HUES6 (cell line): ENCODE results near the gene ZCCHC14.

Experiments
- H3K27ac ChIP-seq: 2 replicates; pipeline ENCODE4 v1.7.0; 2013; ENCODE audit warnings: low read depth, mild to moderate bottlenecking, low read length, inconsistent platforms
- H3K27me3 ChIP-seq: 2 replicates; pipeline ENCODE4 v1.6.1; 2013; ENCODE audit warnings: low read length; ENCODE audit not compliant: control insufficient read depth, insufficient read depth
- H3K36me3 ChIP-seq: 2 replicates; pipeline ENCODE4 v1.6.1; 2013; ENCODE audit warnings: low read length; ENCODE audit not compliant: control insufficient read depth, insufficient read depth
- H3K4me1 ChIP-seq: 2 replicates; pipeline ENCODE4 v1.6.1; 2013; ENCODE audit warnings: low read length; ENCODE audit not compliant: control insufficient read depth, insufficient read depth
- H3K4me3 ChIP-seq: 2 replicates; pipeline ENCODE4 v1.5.1; 2013; ENCODE audit warnings: low read depth, low read length
- H3K9ac ChIP-seq: one replicate; pipeline ENCODE4 v1.6.1; 2013; ENCODE audit warnings: mild to moderate bottlenecking, low read length
- H3K9me3 ChIP-seq: 2 replicates; pipeline ENCODE4 v1.6.1; 2013; ENCODE audit warnings: low read depth, low read length; ENCODE audit not compliant: control insufficient read depth, insufficient read depth

The ZCCHC14 gene

GRCh38 chr16:87535457-87535854 is 42.6 kb upstream of the ZCCHC14 start:
- H3K9ac ChIP-seq: no peak overlapping the region

DNA sequence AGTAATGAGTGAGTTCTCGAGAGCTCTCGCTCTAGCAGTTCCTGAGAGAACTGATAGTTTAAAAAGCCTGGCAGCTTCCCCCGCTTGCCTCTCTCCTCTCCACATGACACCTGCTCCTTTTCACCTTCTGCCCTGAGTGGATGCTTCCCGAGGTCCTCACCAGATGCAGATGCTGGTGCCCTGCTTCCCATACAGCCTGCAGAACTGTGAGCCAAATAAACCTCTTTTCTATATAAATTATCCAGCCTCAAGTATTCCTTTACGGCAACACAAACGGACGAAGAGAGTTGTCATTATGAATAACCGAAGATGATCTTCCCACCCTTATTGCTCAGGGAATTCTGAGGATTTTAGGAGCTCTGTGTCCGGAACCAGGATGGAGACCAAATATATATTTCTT is 41.9 kb upstream of the ZCCHC14 start:
- Histone ChIP-seq H3K27me3 (no peaks in the 10 kb centered on the region), H3K4me1 (no peaks in the 10 kb centered on the region), H3K36me3 (no peaks in the 10 kb centered on the region)

More at GRCh38 chr16:87535457-87535854, 42.6 kb upstream of the ZCCHC14 start:
- Histone ChIP-seq H3K27ac (no peak overlapping the region), H3K9me3 (peaks cover 43% of the 10 kb centered on the region), H3K4me1 (peaks cover 4% of the 10 kb centered on the region; the same call in 1 of the 2 replicates), H3K4me3 (no peak overlapping the region), H3K36me3 (no peaks in the 10 kb centered on the region), H3K27me3 (no peaks in the 10 kb centered on the region)

DNA sequence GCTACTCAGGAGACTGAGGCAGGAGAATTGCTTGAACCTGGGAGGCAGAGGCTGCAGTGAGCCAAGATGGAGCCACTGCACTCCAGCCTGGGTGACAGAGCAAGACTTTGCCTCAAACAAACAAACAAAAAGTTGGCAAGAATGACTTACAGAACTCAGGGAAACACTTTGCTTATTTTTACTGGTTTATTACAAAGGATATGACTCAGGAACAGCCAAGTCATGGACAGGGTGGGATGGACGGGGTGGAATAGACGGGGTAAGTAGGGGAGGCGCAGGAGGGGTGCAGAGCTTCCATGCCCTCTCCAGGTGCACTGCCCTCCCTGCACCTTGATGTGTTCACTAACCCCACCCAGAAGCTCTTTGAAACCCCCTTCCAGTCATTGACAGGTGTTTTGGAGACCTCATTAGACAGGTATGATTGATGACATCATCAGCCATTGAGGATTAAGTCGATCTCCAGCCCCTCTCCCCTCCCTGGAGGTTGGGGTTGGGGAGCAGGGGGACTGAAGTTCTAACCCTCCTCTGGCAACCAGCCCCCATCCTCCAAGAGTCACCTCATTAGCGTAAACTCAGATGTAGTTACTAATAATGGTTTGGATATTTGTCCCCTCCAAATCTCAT is 41.3 kb upstream of the ZCCHC14 start:
- H3K9me3 ChIP-seq: peaks cover 45% of the 10 kb centered on the region

More for the DNA sequence above, 41.9 kb upstream of the ZCCHC14 start:
- H3K27ac ChIP-seq: no peak overlapping the region
- H3K9ac ChIP-seq: no peak overlapping the region
- H3K4me3 ChIP-seq: no peak overlapping the region
- H3K9me3 ChIP-seq: peaks cover 43% of the 10 kb centered on the region

GRCh38 chr16:87533061-87533460 is 40.2 kb upstream of the ZCCHC14 start:
- H3K36me3 ChIP-seq: no peaks in the 10 kb centered on the region
- H3K27ac ChIP-seq: no peak overlapping the region
- no peaks in the 10 kb centered on the region for H3K27me3 ChIP-seq
- H3K4me1 ChIP-seq: no peaks in the 10 kb centered on the region
- no peak overlapping the region for H3K9ac ChIP-seq
- H3K4me3 ChIP-seq: no peak overlapping the region
- peaks cover 46% of the 10 kb centered on the region for H3K9me3 ChIP-seq

More for the DNA sequence above, 41.3 kb upstream of the ZCCHC14 start:
- H3K36me3 ChIP-seq: no peaks in the 10 kb centered on the region
- no peaks in the 10 kb centered on the region for H3K4me1 ChIP-seq
- no peaks in the 10 kb centered on the region for H3K27me3 ChIP-seq
- no peak overlapping the region for H3K4me3 ChIP-seq
- H3K9ac ChIP-seq: no peak overlapping the region
- no peak overlapping the region for H3K27ac ChIP-seq

DNA sequence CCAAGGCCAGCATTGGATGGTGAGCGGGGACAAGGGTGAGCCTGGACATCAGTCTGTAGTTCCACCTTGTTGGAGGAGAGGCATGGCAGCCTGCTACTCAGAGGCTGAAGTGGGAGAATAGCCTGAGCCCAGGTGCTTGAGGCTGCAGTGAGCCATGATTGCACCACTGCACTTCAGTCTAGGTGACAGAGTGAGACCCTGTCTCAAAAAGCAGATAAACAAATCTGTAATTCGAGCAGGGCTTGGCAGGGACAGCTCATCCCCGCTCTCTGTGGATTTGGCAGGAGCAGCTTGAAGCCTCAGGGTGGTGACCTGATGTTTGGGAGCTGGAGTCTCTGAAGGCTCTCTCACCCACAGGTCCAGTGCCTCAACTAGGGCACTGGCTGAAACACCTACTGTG is 38.6 kb upstream of the ZCCHC14 start:
- H3K9me3 ChIP-seq: peaks cover 40% of the 10 kb centered on the region
- H3K4me1 ChIP-seq: no peaks in the 10 kb centered on the region
- no peak overlapping the region for H3K4me3 ChIP-seq
- H3K27ac ChIP-seq: no peak overlapping the region
- no peaks in the 10 kb centered on the region for H3K36me3 ChIP-seq
- no peak overlapping the region for H3K9ac ChIP-seq
- H3K27me3 ChIP-seq: no peaks in the 10 kb centered on the region

DNA sequence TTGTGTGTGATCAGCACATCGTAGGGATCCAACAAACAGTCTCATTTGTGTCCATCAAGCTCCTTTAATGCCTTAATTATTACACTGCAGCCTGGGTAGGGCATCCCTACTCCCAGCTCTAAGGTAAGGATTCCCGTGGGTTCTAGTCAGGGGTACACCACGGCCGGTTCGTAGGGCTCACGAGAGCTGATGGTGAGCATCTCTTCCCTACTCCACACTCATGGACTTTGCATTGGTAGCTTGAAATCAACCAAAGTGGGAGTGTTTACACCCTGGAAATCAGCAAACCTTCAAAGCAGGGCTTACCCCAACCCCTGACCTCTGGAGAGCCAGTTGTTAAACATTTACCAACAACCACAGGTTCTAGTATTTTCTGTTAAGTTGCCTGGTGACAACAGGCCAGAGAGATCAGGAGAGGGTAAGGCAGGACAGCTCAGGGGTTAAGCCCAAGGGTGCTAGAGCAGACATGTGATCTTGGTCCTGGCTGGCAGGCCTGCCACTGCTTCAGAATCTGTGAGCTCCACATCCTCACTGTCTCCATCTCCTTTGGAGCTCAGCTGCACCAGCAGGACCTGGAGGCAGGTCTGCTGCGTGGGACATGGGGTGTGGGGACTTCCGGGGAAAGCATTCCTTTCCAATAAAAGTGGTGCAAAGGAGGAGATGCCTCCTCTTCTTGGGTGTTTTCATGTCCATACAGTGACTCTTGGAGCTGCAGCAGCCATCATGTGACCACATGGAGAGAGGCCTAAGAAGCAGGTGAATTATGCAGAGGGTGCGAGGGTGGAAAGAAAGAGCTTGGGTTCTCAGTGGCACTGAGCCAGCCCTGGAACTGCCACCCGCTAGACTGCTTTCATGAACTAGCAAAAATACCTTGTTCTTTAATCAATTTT is 36.1 kb upstream of the ZCCHC14 start:
- Histone ChIP-seq H3K4me1 (no peaks in the 10 kb centered on the region), H3K9me3 (peaks cover 24% of the 10 kb centered on the region), H3K9ac (no peak overlapping the region), H3K36me3 (no peaks in the 10 kb centered on the region), H3K27me3 (no peaks in the 10 kb centered on the region), H3K4me3 (no peak overlapping the region), H3K27ac (no peak overlapping the region)

DNA sequence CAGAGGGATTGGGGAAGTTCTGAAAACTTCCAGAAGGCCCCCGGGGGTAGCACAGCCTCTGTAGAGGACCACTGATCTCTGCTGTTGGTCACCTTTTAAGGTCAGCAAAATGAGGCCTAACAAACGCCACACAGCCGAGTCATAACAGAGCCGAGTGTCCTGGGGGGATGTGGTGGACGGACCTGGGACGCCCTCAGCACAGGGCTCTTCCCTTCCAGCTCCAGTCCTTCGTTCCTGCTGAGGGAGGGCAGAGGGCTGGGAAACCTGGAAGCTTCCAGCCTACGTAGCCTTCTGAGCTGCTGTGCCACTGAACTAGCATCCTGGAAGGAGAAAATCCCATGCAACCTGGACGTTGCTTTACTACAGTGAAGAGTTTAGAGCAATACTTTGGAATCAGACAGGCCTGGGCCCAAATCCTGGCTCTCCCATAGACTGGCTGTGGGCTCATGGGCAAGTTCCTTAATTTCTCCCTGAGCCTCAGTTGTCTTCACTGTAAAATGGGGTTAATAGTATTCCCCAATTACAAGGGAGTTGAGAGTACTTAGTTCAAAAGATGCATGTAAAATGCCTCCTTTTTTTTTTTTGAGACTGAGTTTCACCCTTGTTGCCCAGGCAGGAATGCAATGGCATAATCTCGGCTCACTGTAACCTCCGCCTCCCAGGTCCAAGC is 34.4 kb upstream of the ZCCHC14 start:
- no peaks in the 10 kb centered on the region for H3K36me3 ChIP-seq
- H3K27ac ChIP-seq: no peak overlapping the region
- peaks cover 14% of the 10 kb centered on the region; the same call in 1 of the 2 replicates for H3K9me3 ChIP-seq
- H3K4me3 ChIP-seq: no peak overlapping the region
- no peaks in the 10 kb centered on the region for H3K4me1 ChIP-seq
- no peaks in the 10 kb centered on the region for H3K27me3 ChIP-seq
- H3K9ac ChIP-seq: no peak overlapping the region

DNA sequence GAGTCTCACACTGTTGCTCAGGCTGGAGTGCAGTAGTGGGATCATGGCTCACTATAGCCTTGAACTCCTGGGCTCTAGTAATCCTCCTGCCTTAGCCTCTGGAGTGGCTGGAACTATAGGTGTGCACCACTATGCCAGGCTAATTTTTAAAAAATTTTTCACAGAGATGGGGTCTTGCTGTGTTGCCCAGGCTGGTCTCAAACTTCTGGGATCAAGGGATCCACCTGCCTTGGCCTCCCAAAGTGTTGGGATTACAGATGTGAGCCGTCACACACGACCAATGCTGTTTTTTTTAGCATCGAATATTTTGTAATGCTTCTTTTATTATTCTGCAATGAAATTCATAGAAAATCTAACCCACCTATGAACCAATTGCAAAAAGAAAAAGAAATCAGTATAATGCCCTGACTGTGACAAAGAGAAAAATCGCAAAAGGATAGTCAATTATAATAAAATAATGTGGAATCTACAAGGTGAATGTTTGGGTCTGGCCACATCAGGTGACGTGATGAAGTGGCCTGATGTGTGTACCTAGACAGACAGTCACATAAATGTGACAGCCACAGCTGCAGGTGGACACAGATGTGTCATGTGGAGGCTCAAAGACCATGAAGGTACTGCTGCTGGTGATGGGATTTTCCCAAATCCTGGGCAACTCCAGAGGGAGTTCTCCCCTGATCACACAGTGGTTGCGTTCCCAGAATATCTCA is 33.6 kb upstream of the ZCCHC14 start:
- Histone ChIP-seq H3K27ac (no peak overlapping the region), H3K9ac (no peak overlapping the region), H3K9me3 (peaks cover 10% of the 10 kb centered on the region; the same call in 1 of the 2 replicates), H3K36me3 (no peaks in the 10 kb centered on the region), H3K4me3 (no peak overlapping the region), H3K4me1 (no peaks in the 10 kb centered on the region), H3K27me3 (no peaks in the 10 kb centered on the region)

DNA sequence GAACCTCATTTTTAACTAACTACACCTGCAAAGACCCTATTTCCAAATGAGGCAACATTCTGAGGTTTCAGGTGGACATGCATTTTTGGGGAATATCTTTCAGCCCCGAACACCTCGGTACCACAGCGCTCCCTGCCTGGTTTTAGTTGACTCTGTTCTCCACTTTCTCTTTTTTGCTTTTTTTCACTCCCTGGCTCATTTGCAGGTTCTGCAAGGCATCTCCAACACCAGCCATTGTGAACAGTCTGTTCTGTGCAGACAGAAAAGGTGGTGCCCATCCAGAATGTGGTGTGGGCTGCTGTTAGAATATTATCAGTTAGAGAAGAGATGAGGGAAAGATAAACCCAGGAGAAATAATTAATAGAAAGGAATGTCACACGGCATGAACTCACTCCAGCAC is 32.5 kb upstream of the ZCCHC14 start:
- H3K27ac ChIP-seq: no peak overlapping the region
- H3K36me3 ChIP-seq: no peaks in the 10 kb centered on the region
- H3K4me1 ChIP-seq: no peaks in the 10 kb centered on the region
- H3K27me3 ChIP-seq: no peaks in the 10 kb centered on the region
- H3K9ac ChIP-seq: no peak overlapping the region
- H3K9me3 ChIP-seq: peaks cover 10% of the 10 kb centered on the region; the same call in 1 of the 2 replicates
- no peak overlapping the region for H3K4me3 ChIP-seq

DNA sequence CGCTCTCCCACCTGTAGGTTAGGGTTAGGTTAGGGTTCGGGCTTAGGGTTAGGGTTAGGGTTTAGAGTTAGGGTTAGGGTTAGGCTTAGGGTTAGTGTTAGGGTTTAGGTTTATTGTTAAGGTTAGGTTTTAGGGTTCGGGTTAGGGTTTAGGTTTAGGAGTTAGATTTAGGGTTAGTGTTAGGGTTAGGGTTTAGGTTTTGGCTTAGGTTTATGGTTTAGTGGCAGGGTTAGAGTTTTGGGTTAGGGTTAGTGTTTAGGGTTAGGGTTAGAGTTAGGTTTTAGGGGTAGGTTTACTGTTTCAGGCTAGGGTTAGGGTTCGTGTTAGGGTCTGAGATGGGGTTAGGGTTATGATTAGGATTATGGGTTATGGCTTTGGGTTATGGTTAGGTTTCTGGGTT is 31.6 kb upstream of the ZCCHC14 start:
- Histone ChIP-seq H3K36me3 (no peaks in the 10 kb centered on the region), H3K9me3 (peaks cover 10% of the 10 kb centered on the region; the same call in 1 of the 2 replicates), H3K9ac (no peak overlapping the region), H3K27me3 (no peaks in the 10 kb centered on the region), H3K4me3 (no peak overlapping the region), H3K4me1 (no peaks in the 10 kb centered on the region), H3K27ac (no peak overlapping the region)
